DOHH2 (cell line): ENCODE data around the gene EHMT2.
"Not testable (repeated sequence)": the region's sequence is repeated elsewhere in the genome, so short reads cannot be mapped to it uniquely, and the experiment has no call there.

Experiments
- H3F3A ChIP-seq: fragments of 200-600 bp; sonication (generic), shearing (Covaris generic); 2 replicates; pipeline ENCODE4 v1.6.0; 2016; ENCODE audit warnings: antibody characterized with exemption, mild to moderate bottlenecking; ENCODE audit not compliant: control insufficient read depth, insufficient read depth
- H3K27ac ChIP-seq: fragments of 200-600 bp; sonication (generic); 2 replicates; pipeline ENCODE4 v1.5.1; 2014; ENCODE audit warnings: low read depth, mild to moderate bottlenecking, low read length, moderate library complexity
- H3K27me3 ChIP-seq: fragments of 200-600 bp; sonication (generic); 2 replicates; pipeline ENCODE4 v1.6.1; 2014; ENCODE audit warnings: mild to moderate bottlenecking, low read length, mixed read lengths; ENCODE audit not compliant: control insufficient read depth
- H3K36me3 ChIP-seq: fragments of 200-600 bp; sonication (generic); 2 replicates; pipeline ENCODE4 v1.6.1; 2014; ENCODE audit warnings: mild to moderate bottlenecking, low read length, moderate library complexity, mixed read lengths; ENCODE audit not compliant: control insufficient read depth
- H3K4me1 ChIP-seq: fragments of 200-600 bp; sonication (generic); 2 replicates; pipeline ENCODE4 v1.6.1; 2014; ENCODE audit warnings: mild to moderate bottlenecking, low read length, mixed read lengths; ENCODE audit not compliant: control insufficient read depth
- H3K4me2 ChIP-seq: fragments of 200-600 bp; sonication (generic); 2 replicates; pipeline ENCODE4 v1.6.0; 2014; ENCODE audit warnings: mild to moderate bottlenecking, low read length, moderate library complexity
- H3K4me3 ChIP-seq: fragments of 200-600 bp; sonication (generic); 2 replicates; pipeline ENCODE4 v1.5.1; 2014; ENCODE audit warnings: mild to moderate bottlenecking, low read length, mixed read lengths
- H3K79me2 ChIP-seq: fragments of 200-600 bp; sonication (generic); 2 replicates; pipeline ENCODE4 v1.6.1; 2014; ENCODE audit warnings: mild to moderate bottlenecking, low read length, mixed read lengths; ENCODE audit not compliant: control insufficient read depth
- H3K9me2 ChIP-seq: fragments of 200-600 bp; sonication (generic); replicated peaks from 2 replicates; pipeline ENCODE4 v1.6.1; 2014; ENCODE audit warnings: mild to moderate bottlenecking, low read length, mixed read lengths; ENCODE audit not compliant: control insufficient read depth
- H3K9me3 ChIP-seq: fragments of 200-600 bp; sonication (generic); 2 replicates; pipeline ENCODE4 v1.6.1; 2014; ENCODE audit warnings: antibody characterized with exemption, low read length, mixed read lengths; ENCODE audit not compliant: control insufficient read depth, insufficient read depth
- H4K20me1 ChIP-seq: fragments of 200-600 bp; sonication (generic); 2 replicates; pipeline ENCODE4 v1.6.0; 2014; ENCODE audit warnings: low read depth, mild to moderate bottlenecking, antibody characterized with exemption, low read length, moderate library complexity; ENCODE audit not compliant: control insufficient read depth, insufficient read depth
- EZH2phosphoT487 ChIP-seq: fragments of 200-600 bp; sonication (generic); IDR thresholded peaks from 2 replicates; pipeline ENCODE4 v1.6.1; 2017; ENCODE audit warnings: borderline replicate concordance, mild to moderate bottlenecking, antibody characterized with exemption, low read length, moderate library complexity, mixed read lengths
- TF ChIP-seq, protein P1 (sequence below): fragments of 200-600 bp; sonication (generic); IDR thresholded peaks from one replicate; pipeline ENCODE4 v1.5.1; 2014; ENCODE audit warnings: antibody characterized with exemption, mild to moderate bottlenecking, low read depth, low read length; ENCODE audit not compliant: poor library complexity, severe bottlenecking

The EHMT2 gene

DNA sequence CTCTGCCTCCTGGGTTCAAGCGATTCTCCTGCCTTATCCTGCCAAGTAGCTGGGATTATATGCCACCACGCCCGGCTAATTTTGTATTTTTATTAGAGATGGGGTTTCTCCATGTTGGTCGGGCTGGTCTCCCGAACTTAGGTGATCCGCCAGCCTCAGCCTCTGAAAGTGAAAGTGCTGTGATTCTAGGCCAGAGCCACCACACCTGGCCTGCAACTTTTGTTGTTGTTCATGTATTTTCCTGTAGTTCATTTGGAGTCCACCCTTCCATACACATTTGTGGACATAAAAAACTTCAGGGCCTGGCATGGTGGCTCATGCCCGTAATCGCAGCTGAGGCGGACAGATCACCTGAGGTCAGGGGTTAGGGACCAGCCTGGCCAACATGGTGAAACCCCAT is 55.4 kb downstream of the EHMT2 start:
- H4K20me1 ChIP-seq: peaks cover 19% of the 10 kb centered on the region
- H3K79me2 ChIP-seq: peaks cover 21% of the 10 kb centered on the region
- H3K4me3 ChIP-seq: no peak overlapping the region
- H3K36me3 ChIP-seq: peaks cover 51% of the 10 kb centered on the region
- H3K27ac ChIP-seq: no peak overlapping the region
- peaks cover 78% of the 10 kb centered on the region for H3F3A ChIP-seq
- H3K9me2 ChIP-seq: no peaks in the 10 kb centered on the region
- no peak overlapping the region for H3K4me2 ChIP-seq
- no peak for TF ChIP-seq EZH2phosphoT487
- TF ChIP-seq, protein P1, sequence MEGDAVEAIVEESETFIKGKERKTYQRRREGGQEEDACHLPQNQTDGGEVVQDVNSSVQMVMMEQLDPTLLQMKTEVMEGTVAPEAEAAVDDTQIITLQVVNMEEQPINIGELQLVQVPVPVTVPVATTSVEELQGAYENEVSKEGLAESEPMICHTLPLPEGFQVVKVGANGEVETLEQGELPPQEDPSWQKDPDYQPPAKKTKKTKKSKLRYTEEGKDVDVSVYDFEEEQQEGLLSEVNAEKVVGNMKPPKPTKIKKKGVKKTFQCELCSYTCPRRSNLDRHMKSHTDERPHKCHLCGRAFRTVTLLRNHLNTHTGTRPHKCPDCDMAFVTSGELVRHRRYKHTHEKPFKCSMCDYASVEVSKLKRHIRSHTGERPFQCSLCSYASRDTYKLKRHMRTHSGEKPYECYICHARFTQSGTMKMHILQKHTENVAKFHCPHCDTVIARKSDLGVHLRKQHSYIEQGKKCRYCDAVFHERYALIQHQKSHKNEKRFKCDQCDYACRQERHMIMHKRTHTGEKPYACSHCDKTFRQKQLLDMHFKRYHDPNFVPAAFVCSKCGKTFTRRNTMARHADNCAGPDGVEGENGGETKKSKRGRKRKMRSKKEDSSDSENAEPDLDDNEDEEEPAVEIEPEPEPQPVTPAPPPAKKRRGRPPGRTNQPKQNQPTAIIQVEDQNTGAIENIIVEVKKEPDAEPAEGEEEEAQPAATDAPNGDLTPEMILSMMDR: no peak
- H3K9me3 ChIP-seq: no peaks in the 10 kb centered on the region
- no peaks in the 10 kb centered on the region; the same call in 1 of the 2 replicates for H3K27me3 ChIP-seq
- H3K4me1 ChIP-seq: peaks cover 19% of the 10 kb centered on the region

DNA sequence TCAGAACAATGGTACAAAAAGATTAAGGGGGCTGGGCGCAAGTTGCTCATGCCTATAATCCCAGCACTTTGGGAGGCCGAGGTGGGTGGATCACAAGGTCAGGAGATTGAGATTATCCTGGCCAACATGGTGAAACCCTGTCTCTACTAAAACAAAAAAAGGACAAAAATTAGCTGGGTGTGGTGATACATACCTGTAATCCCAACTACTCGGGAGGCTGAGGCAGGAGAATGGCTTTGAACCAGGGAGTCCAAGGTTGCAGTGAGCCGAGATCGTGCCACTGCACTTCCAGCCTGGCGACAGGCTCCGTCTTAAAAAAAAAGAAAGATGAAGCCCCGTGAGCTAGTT is 57.7 kb downstream of the EHMT2 start:
- not testable (repeated sequence) for H3K4me3 ChIP-seq

DNA sequence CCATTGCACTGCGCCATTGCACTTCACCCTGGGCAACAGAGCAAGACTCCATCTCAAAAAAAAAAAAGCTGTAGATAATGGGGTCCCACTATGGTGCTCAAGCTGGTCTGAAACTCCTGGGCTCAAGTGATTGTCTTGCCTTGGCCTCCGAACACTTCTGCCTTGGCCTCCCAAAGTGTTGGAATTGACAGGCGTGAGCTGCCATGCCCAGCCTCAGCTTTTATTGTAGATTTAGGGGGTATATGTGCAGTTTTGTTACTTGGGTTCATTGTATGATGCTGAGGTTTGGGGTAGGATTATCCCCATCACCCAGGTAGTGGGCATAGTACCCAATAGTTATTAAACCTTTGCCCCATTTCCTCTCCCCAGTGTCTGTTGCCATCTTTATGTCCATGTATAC is 58.5 kb downstream of the EHMT2 start:
- Histone ChIP-seq H3K9me3 (no peaks in the 10 kb centered on the region), H3K79me2 (peaks cover 52% of the 10 kb centered on the region), H3K36me3 (peaks cover 77% of the 10 kb centered on the region), H3K4me2 (peak overlapping the region; percentile 26), H3F3A (peaks cover 83% of the 10 kb centered on the region), H3K4me1 (peaks cover 30% of the 10 kb centered on the region), H3K9me2 (no peaks in the 10 kb centered on the region), H4K20me1 (peaks cover 23% of the 10 kb centered on the region), H3K4me3 (no peak overlapping the region), H3K27me3 (no peaks in the 10 kb centered on the region; the same call in 1 of the 2 replicates), H3K27ac (no peak overlapping the region)
- TF ChIP-seq, protein P1: no peak
- no peak for TF ChIP-seq EZH2phosphoT487

More for the DNA sequence above, 57.7 kb downstream of the EHMT2 start:
- peaks cover 24% of the 10 kb centered on the region for H3K4me1 ChIP-seq
- peaks cover 74% of the 10 kb centered on the region for H3K36me3 ChIP-seq
- peaks cover 87% of the 10 kb centered on the region for H3F3A ChIP-seq
- H3K9me2 ChIP-seq, H3K27me3 ChIP-seq, H3K9me3 ChIP-seq, H3K4me2 ChIP-seq, H3K27ac ChIP-seq: not testable (repeated sequence)
- H3K79me2 ChIP-seq: peaks cover 44% of the 10 kb centered on the region
- H4K20me1 ChIP-seq: peaks cover 23% of the 10 kb centered on the region

DNA sequence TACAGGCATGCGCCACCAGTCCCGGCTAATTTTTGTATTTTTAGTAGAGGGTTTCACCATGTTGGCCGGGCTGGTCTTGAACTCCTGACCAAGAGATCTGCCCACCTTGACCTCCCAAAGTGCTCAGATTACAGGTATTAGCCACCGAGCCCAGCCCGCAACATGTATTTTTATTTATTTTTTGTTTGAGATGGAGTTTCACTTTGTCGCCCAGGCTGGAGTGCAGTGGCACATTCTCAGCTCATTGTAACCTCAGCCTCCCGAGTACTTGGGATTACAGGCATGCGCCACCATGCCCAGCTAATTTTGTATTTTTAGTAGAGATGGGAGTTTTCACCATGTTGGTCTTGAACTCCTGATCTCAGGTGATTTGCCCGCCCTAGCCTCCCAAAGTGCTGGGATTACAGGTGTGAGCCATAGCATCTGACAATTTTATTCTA is 59.4 kb downstream of the EHMT2 start:
- H3K27me3 ChIP-seq, H3K9me2 ChIP-seq, H3K9me3 ChIP-seq: not testable (repeated sequence)
- Histone ChIP-seq H3K4me1 (peaks cover 38% of the 10 kb centered on the region), H3K4me3 (peak overlapping the region; percentile 93), H3K36me3 (peaks cover 76% of the 10 kb centered on the region), H3K27ac (peak overlapping the region; percentile 87; the same call in 1 of the 2 replicates), H3K4me2 (peak overlapping the region; percentile 88), H3K79me2 (peaks cover 58% of the 10 kb centered on the region), H4K20me1 (peaks cover 23% of the 10 kb centered on the region), H3F3A (peaks cover 82% of the 10 kb centered on the region)
